Stomach (tissue), 9 donors: ENCODE data around the gene NEIL1. TPM values are rescaled to one million over a fixed set of nuclear protein-coding genes. Genes with fewer than 3 reads are reported as not detected.
"Not testable (repeated sequence)": the region's sequence is repeated elsewhere in the genome, so short reads cannot be mapped to it uniquely, and the experiment has no call there.

Experiments
- DNase-seq, 2 donors: peaks; one replicate each; pipeline versions ENCODE4 v3.0.0 to v3.0.0-alpha.2; 2013 to 2019
- H3K27ac ChIP-seq, 5 donors: fragments of 200-600 bp in 4 of 5; sonication (generic) in 4 of 5; one replicate each; pipeline ENCODE4 v1.5.1; 2013 to 2019; ENCODE audit warnings: mild to moderate bottlenecking in 1 of 5, moderate library complexity in 1 of 5
- H3K27me3 ChIP-seq, 3 donors: fragments of 200-600 bp; sonication (generic); one replicate each; pipeline ENCODE4 v1.5.1; 2017 to 2019; ENCODE audit warnings: mixed run types in 1 of 3
- H3K36me3 ChIP-seq, 4 donors: fragments of 200-600 bp; sonication (generic); 1 replicate in 3 of 4; 2 replicates in 1 of 4; pipeline ENCODE4 v1.5.1; 2016 to 2019
- H3K4me1 ChIP-seq, 4 donors: fragments of 200-600 bp; sonication (generic); one replicate each; pipeline ENCODE4 v1.5.1; 2016 to 2019
- H3K4me3 ChIP-seq, 4 donors: fragments of 200-600 bp; sonication (generic) in 3 of 4; one replicate each; pipeline ENCODE4 v1.5.1; 2016 to 2019; ENCODE audit warnings: mild to moderate bottlenecking in 1 of 4
- H3K9me3 ChIP-seq, 4 donors: fragments of 200-600 bp; sonication (generic); one replicate each; pipeline ENCODE4 v1.5.1; 2016 to 2019
- CTCF ChIP-seq, 7 experiments: fragments of 450-650 bp in 4 of 7; fragments of 200-600 bp in 3 of 7; sonication (generic) in 3 of 7; IDR thresholded peaks; one replicate each; pipeline ENCODE4 v1.5.1; 2016 to 2019; ENCODE audit warnings: antibody characterized with exemption in 7 of 7, control low read depth in 2 of 7, mild to moderate bottlenecking in 1 of 7
- EP300 ChIP-seq: sonication (generic); formaldehyde crosslinking; IDR thresholded peaks from one replicate; pipeline ENCODE4 v1.6.1; 2017; ENCODE audit warnings: antibody characterized with exemption
- POLR2A ChIP-seq, 4 donors: fragments of 450-650 bp; IDR thresholded peaks; one replicate each; pipeline ENCODE4 v1.6.1; 2016; ENCODE audit warnings: antibody characterized with exemption in 4 of 4, control low read depth in 2 of 4, mild to moderate bottlenecking in 1 of 4, moderate library complexity in 1 of 4
- POLR2AphosphoS5 ChIP-seq, 3 donors: sonication (generic); formaldehyde crosslinking; IDR thresholded peaks; one replicate each; pipeline ENCODE4 v1.6.1; 2016; ENCODE audit warnings: antibody characterized with exemption in 3 of 3
- WGBS, 5 donors: extraction: QIAGEN DNeasy Blood & Tissue Kit in 3 of 5; methylation state at CpG; one replicate each; pipeline versions ENCODE4 v1.1.5 to v1.1.7; 2013 to 2018; 5-methylcytosine and 5-hydroxymethylcytosine counted together
- intact Hi-C: fragments of 100-400 bp; cut with DNase I; formaldehyde crosslinking; loops from one replicate; pipeline ENCODE4 v1.15.1; 2023; ENCODE audit warnings: low total_unique reads
- polyA plus RNA-seq, 3 donors: library from polyadenylated mRNA; stranded (reverse); fragments of 200-250 nt; gene quantifications; one replicate each; pipeline ENCODE4 v1.2.3, GENCODE V29; 2013
- total RNA-seq, 5 donors: library from RNA; depleted of rRNA; stranded (reverse); fragments of >200 nt; gene quantifications; one replicate each; pipeline versions ENCODE4 v1.1.0 to v1.2.3, GENCODE V29; 2014 to 2016
- donor health status: healthy with polysubstance abuse.
- donor health status: Bipolar disorder and iron deficiency.
- donor health status: healthy.

Gene NEIL1
- total and polyA plus RNA-seq, 8 donors = 18.2 to 793 (median 35.1) TPM

GRCh38 chr15:75306188-75306587 is 40.7 kb upstream of the NEIL1 start:
- H3K9me3 ChIP-seq = no peaks in the 10 kb centered on the region
- no peak for DNase-seq
- TF ChIP-seq POLR2A (IDR thresholded peaks at IDR 0.05) (no peak), CTCF (IDR thresholded peaks at IDR 0.05) (no peak), POLR2AphosphoS5 (IDR thresholded peaks at IDR 0.05) (no peak)
- H3K27ac ChIP-seq = no peak overlapping the region
- peaks cover 0 to 44% (median 4%) of the 10 kb centered on the region in 3 donors for H3K27me3 ChIP-seq
- intact Hi-C loops = loop anchor here (10.0 kb wide), 2 partner anchors 61 to 271 kb away; no protein-coding TSS in a partner anchor
- peaks cover 0 to 5% (median 2%) of the 10 kb centered on the region in 4 donors for H3K4me1 ChIP-seq
- no peaks in the 10 kb centered on the region for H3K36me3 ChIP-seq
- H3K4me3 ChIP-seq = no peak overlapping the region
- 53 to 66% (median 62%) methylated on average over 3 of the region's 3 CpGs for WGBS, 5 donors

DNA sequence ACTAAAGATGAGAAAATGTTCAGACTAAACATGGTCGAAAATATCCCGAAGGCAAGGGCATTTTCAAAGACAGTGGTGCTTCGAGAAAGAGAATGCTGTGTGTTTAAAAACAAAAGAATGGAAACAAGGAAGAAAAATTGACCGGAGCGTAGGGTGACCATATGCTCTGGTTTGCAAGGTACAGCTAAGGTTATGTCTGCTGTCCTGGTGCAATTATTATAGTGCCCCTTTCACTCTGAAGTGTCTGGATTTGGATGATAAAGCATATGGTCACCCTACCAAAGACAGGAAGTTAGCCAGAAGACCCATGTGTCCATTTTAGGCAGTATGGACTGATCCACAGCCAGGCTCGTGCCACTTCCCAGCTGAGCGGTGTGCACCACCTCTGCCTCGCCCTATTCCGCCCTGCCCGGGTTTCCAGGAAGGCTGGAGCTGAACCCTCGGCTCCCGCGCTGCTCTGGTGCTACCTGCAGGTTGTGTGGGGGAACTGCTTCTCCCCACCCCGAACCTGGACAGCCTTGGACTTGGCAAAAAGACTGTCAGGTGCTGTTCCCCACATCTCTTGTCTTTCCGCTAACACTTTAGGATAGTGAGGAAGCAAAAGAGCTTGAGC is 39.0 kb upstream of the NEIL1 start:
- no peaks in the 10 kb centered on the region for H3K9me3 ChIP-seq
- H3K27ac ChIP-seq = no peak overlapping the region
- peaks cover 0 to 5% (median 2%) of the 10 kb centered on the region in 4 donors for H3K4me1 ChIP-seq
- no peaks in the 10 kb centered on the region for H3K36me3 ChIP-seq
- no peak for TF ChIP-seq POLR2AphosphoS5 (IDR thresholded peaks at IDR 0.05)
- TF ChIP-seq POLR2A (IDR thresholded peaks at IDR 0.05) = no peak
- peak in 5 of 7 experiments; percentile 19 to 53 (median 30) for TF ChIP-seq CTCF (IDR thresholded peaks at IDR 0.05)
- no peak for TF ChIP-seq EP300
- intact Hi-C loops = loop anchor here (10.0 kb wide), 2 partner anchors 63 to 273 kb away; no protein-coding TSS in a partner anchor
- DNase-seq = peak; percentile 69 to 82
- 23 to 33% (median 27%) methylated on average over 15 of the region's 15 CpGs for WGBS, 5 donors
- H3K4me3 ChIP-seq = no peak overlapping the region
- peaks cover 0 to 44% (median 4%) of the 10 kb centered on the region in 3 donors for H3K27me3 ChIP-seq

GRCh38 chr15:75309711-75310110 is 37.1 kb upstream of the NEIL1 start:
- peaks cover 0 to 40% (median 0%) of the 10 kb centered on the region in 3 donors for H3K27me3 ChIP-seq
- no peaks in the 10 kb centered on the region for H3K36me3 ChIP-seq
- TF ChIP-seq POLR2A (IDR thresholded peaks at IDR 0.05) (no peak), EP300 (no peak), POLR2AphosphoS5 (IDR thresholded peaks at IDR 0.05) (no peak), CTCF (IDR thresholded peaks at IDR 0.05) (no peak)
- H3K27ac ChIP-seq = no peak overlapping the region
- DNase-seq = no peak
- peaks cover 0 to 5% (median 2%) of the 10 kb centered on the region in 4 donors for H3K4me1 ChIP-seq
- H3K4me3 ChIP-seq = no peak overlapping the region
- intact Hi-C loops = loop anchor here (10.0 kb wide), 2 partner anchors 65 to 275 kb away; no protein-coding TSS in a partner anchor
- no peaks in the 10 kb centered on the region for H3K9me3 ChIP-seq

- H3K27ac ChIP-seq, H3K36me3 ChIP-seq, intact Hi-C loops, H3K4me3 ChIP-seq, H3K9me3 ChIP-seq, H3K4me1 ChIP-seq, DNase-seq: not testable (repeated sequence)
- 86 to 100% (median 98%) methylated on average over 1 of the region's 1 CpG for WGBS, 5 donors
- H3K27me3 ChIP-seq = peaks cover 0 to 16% (median 0%) of the 10 kb centered on the region in 3 donors
These were observed 34.3 kb upstream of the NEIL1 start for GRCh38 chr15:75312548-75312947.
